Endothelial cell (in vitro differentiated cells): ENCODE data around the gene LPCAT2. TPM values are rescaled to one million over a fixed set of nuclear protein-coding genes. Genes with fewer than 3 reads are reported as not detected.

Experiments used
- DNase-seq: peaks from one replicate; pipeline ENCODE4 v3.0.0; 2021; ENCODE audit warnings: low spot score
- H3K27ac Mint-ChIP-seq: one replicate; pipeline ENCODE4 v1.8.0; 2021; ENCODE audit warnings: mixed read lengths, inconsistent platforms; ENCODE audit not compliant: unreplicated experiment
- H3K27me3 Mint-ChIP-seq: one replicate; pipeline ENCODE4 v1.8.0; 2021; ENCODE audit warnings: mild to moderate bottlenecking, moderate library complexity, mixed read lengths, inconsistent platforms; ENCODE audit not compliant: unreplicated experiment
- H3K36me3 Mint-ChIP-seq: one replicate; pipeline ENCODE4 v1.8.0; 2021; ENCODE audit warnings: mild to moderate bottlenecking, low read depth, mixed read lengths, inconsistent platforms; ENCODE audit not compliant: unreplicated experiment
- H3K4me1 Mint-ChIP-seq: one replicate; pipeline ENCODE4 v1.8.0; 2021; ENCODE audit warnings: mild to moderate bottlenecking, mixed read lengths, inconsistent platforms; ENCODE audit not compliant: unreplicated experiment
- H3K4me3 Mint-ChIP-seq: one replicate; pipeline ENCODE4 v1.8.0; 2021; ENCODE audit warnings: mild to moderate bottlenecking, mixed read lengths, inconsistent platforms; ENCODE audit not compliant: unreplicated experiment
- H3K9me3 Mint-ChIP-seq: one replicate; pipeline ENCODE4 v1.8.0; 2021; ENCODE audit warnings: mixed read lengths, inconsistent platforms; ENCODE audit not compliant: unreplicated experiment
- total RNA-seq: library from RNA; stranded (reverse); fragmentation: NEBNext Ultra II Directional; extraction: Animal tissue kit (Norgen Biotek cat#: 25700); gene quantifications from one replicate; pipeline ENCODE4 v1.2.1, GENCODE V29; 2021; ENCODE audit not compliant: unreplicated experiment
- TF ChIP-seq, protein P1 (sequence below): fragments of 200-600 bp; sonication (generic); IDR thresholded peaks from one replicate; pipeline ENCODE4 v1.5.0; 2021; ENCODE audit warnings: antibody characterized with exemption; ENCODE audit not compliant: unreplicated experiment

Gene LPCAT2
- total RNA-seq, 1 donor from 2014 or later = 25.5 TPM

DNA sequence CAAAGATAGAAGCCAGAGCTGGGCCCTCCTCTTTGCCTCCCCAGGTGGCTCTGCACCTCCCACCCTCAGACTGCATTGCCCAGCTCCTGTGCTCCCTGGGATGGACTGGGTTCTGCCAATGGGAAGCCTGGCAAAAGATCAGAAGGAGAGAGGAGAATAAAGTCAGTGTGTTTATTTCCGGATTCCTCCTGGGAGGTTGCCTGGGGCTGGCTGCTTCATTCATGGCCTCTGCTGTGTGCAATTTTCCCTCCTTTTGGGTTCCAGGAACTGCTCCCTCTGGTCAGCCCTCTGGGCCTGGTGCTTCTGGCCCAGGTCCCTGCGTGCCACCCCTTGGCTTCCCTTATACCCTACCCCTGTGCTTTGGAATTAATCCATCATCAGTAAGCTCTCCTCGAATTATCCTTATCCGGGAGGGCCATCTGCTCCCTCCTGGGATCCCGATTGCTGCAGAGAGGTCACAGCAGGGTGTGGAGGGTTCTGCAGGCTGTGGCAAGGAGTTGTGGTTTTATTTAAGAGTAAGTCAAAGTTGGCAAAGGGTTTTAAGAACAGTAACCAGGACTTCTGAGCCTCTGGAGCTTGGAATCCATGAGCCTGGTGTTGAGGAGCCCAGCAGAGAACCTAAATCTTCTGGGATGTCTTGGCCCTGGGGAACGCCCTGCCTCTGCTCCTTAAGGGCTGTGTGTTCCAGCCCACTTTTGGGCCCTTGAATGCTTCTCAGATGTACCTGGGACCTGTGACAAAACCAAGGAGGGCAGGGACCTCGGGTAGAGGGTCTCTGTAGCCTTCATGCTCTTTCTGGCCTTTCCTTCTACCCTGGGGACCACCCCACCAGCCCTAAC is 38.1 kb upstream of the LPCAT2 start:
- Mint-ChIP-seq H3K27me3 (peaks cover 4% of the 10 kb centered on the region), H3K4me1 (no peaks in the 10 kb centered on the region), H3K36me3 (no peaks in the 10 kb centered on the region), H3K4me3 (no peak overlapping the region), H3K9me3 (no peaks in the 10 kb centered on the region), H3K27ac (no peak overlapping the region)
- TF ChIP-seq, protein P1, sequence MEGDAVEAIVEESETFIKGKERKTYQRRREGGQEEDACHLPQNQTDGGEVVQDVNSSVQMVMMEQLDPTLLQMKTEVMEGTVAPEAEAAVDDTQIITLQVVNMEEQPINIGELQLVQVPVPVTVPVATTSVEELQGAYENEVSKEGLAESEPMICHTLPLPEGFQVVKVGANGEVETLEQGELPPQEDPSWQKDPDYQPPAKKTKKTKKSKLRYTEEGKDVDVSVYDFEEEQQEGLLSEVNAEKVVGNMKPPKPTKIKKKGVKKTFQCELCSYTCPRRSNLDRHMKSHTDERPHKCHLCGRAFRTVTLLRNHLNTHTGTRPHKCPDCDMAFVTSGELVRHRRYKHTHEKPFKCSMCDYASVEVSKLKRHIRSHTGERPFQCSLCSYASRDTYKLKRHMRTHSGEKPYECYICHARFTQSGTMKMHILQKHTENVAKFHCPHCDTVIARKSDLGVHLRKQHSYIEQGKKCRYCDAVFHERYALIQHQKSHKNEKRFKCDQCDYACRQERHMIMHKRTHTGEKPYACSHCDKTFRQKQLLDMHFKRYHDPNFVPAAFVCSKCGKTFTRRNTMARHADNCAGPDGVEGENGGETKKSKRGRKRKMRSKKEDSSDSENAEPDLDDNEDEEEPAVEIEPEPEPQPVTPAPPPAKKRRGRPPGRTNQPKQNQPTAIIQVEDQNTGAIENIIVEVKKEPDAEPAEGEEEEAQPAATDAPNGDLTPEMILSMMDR = no peak
- no peak for DNase-seq

- peaks cover 4% of the 10 kb centered on the region for H3K27me3 Mint-ChIP-seq
- H3K27ac Mint-ChIP-seq = no peak overlapping the region
- no peaks in the 10 kb centered on the region for H3K9me3 Mint-ChIP-seq
- TF ChIP-seq, protein P1 = no peak
- no peaks in the 10 kb centered on the region for H3K4me1 Mint-ChIP-seq
- DNase-seq = no peak
- H3K4me3 Mint-ChIP-seq = no peak overlapping the region
- H3K36me3 Mint-ChIP-seq = no peaks in the 10 kb centered on the region
These were observed 37.3 kb upstream of the LPCAT2 start for GRCh38 chr16:55471448-55472097.

GRCh38 chr16:55473587-55473986 is 35.3 kb upstream of the LPCAT2 start:
- Mint-ChIP-seq H3K9me3 (no peaks in the 10 kb centered on the region), H3K27ac (no peak overlapping the region), H3K36me3 (peaks cover 2% of the 10 kb centered on the region), H3K27me3 (peaks cover 2% of the 10 kb centered on the region), H3K4me3 (no peak overlapping the region), H3K4me1 (peaks cover 5% of the 10 kb centered on the region)
- DNase-seq = no peak
- TF ChIP-seq, protein P1 = no peak

DNA sequence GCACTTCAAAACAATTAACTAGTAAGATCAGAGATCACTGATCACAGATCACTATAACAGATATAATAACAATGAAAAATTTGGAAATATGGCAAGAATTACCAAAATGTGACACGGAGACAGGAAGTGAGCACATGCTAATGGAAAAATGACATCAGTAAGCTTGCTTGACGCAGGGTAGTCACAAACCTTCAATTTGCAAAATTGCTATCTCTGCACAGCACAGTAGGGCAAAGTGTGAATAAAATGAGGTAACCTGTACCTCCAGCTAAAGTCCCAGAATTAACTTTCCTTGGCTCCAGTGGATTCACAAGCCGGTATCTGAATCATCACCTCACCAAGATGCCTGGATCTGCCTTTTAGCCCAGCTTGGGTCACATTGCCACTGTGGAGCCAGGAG is 34.1 kb upstream of the LPCAT2 start:
- Mint-ChIP-seq H3K27ac (no peak overlapping the region), H3K4me3 (no peak overlapping the region), H3K27me3 (peaks cover 6% of the 10 kb centered on the region), H3K36me3 (peaks cover 4% of the 10 kb centered on the region), H3K9me3 (no peaks in the 10 kb centered on the region), H3K4me1 (peaks cover 12% of the 10 kb centered on the region)
- TF ChIP-seq, protein P1 = no peak
- no peak for DNase-seq

DNA sequence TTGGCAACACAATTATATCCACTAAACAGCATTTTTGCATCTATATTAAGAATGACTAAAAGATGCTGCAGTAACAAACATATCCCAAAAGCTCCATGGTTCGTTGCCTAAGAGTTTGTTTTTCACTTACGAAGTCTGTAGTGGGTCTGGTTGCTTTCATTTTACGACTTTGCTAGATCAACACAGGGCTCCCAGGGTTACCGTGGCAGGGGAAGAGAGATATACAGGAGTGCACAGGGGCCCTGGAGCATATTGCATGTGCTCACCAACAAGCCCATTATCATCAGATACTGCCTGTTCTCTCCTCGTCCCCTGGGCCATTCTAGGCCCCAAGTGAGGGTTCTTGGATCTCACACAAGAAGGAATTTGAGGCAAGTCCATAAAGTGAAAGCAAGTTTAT is 33.0 kb upstream of the LPCAT2 start:
- Mint-ChIP-seq H3K36me3 (peaks cover 4% of the 10 kb centered on the region), H3K27me3 (peaks cover 6% of the 10 kb centered on the region)
- TF ChIP-seq, protein P1 = no peak

More for the DNA sequence above, 33.0 kb upstream of the LPCAT2 start:
- DNase-seq = no peak
- H3K9me3 Mint-ChIP-seq = no peaks in the 10 kb centered on the region
- no peak overlapping the region for H3K27ac Mint-ChIP-seq
- no peak overlapping the region for H3K4me3 Mint-ChIP-seq
- H3K4me1 Mint-ChIP-seq = peaks cover 20% of the 10 kb centered on the region
